Measurements from ENCODE around the gene TPH1. TPM values are rescaled to one million over a fixed set of nuclear protein-coding genes. Genes with fewer than 3 reads are reported as not detected.

Gene TPH1
- total RNA-seq, 4 donors from 2014 or later: under 0.01 to 2.3 (median 1.3) TPM

DNA sequence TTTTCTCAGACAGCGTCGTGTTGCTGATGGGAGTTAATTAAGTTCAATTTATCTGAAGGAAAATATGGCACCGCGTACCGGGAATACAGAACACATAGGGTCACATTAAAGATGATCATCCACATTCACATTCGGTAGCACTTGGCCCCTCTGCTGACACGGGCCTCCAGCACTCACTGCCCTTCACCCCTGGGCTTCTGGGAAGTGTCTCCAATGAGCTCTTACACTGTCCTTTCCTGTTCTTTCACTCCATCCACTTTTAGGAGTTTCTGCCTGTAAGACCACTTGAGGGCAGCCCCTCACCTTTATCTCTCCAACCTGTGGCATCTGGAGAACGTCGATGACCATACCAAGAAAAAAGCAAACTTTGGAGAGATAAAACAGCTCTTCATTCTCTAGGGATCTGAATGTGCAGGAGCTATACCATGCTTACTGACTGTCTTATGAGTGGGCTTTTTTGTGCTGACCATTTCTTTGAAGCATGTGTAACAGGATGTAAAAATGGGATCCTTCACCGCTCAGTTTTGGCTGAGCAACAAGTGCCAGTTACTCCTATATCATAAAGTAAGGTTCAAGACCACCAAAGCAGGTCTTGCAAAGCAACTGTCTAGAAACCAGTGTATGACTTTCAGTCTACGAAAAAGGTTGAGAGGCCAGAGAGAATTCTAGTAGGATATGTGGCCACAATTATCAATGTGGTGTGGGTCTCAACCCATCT is 32.1 kb downstream of the TPH1 start:
- TF ChIP-seq, protein P1, sequence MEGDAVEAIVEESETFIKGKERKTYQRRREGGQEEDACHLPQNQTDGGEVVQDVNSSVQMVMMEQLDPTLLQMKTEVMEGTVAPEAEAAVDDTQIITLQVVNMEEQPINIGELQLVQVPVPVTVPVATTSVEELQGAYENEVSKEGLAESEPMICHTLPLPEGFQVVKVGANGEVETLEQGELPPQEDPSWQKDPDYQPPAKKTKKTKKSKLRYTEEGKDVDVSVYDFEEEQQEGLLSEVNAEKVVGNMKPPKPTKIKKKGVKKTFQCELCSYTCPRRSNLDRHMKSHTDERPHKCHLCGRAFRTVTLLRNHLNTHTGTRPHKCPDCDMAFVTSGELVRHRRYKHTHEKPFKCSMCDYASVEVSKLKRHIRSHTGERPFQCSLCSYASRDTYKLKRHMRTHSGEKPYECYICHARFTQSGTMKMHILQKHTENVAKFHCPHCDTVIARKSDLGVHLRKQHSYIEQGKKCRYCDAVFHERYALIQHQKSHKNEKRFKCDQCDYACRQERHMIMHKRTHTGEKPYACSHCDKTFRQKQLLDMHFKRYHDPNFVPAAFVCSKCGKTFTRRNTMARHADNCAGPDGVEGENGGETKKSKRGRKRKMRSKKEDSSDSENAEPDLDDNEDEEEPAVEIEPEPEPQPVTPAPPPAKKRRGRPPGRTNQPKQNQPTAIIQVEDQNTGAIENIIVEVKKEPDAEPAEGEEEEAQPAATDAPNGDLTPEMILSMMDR (IDR thresholded peaks at IDR 0.05): no peak
- no peak for TF ChIP-seq POLR2A (IDR thresholded peaks at IDR 0.05)
- H3K9me3 ChIP-seq: no peaks in the 10 kb centered on the region
- no peaks in the 10 kb centered on the region for H3K4me1 ChIP-seq
- H3K27ac ChIP-seq: peak overlapping the region; percentile 76 to 85
- no peaks in the 10 kb centered on the region for H3K36me3 ChIP-seq
- no peaks in the 10 kb centered on the region for H3K27me3 ChIP-seq
- no peak for DNase-seq
- intact Hi-C loops (cut with DNase I; ENCODE audit: low total_unique reads): no loop called here
- H3K4me3 ChIP-seq: peak overlapping the region; percentile 59 to 67

DNA sequence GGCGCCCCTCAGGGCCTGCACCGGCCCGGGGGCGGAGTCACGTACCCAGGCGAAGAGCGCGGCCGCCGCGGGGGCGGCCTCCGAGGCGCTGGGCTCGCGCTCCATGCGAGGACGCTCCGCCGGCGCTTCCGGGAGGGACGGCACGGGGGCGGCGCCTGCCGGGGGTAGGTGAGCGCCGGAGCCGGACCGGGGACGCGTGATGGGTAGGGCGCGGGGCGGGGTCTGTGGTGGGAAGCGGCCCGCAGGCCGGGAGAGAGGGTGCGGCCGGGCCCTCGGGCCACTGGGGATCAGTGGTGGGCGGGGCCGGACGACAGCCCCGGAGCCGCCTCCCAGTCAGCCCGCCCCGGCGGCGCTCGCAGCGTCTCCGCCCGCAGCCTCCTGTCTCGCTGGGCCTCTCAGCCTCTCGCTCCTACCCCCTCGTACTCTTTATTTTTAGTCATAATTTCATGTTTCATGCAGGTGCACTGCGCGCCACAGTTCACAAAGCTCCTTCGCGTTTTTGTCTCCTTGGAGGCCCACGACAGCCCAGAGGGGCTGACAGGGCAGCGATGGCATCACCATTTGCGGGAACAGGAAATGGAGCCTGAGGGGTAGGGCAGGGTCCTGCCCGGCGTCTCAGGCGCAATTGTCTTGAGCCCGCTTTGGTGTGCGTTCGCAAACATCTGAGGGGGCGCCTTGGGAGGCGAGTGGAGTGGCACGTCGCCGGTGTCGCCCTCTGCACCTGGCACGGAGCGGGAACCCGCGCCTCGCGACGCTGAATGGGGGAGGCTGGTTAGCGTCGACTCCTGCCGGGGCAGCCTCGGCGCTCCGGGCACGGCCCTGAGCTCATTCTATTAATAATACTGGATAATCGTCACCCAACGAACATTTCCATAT is 32.9 kb downstream of the TPH1 start, which contains the start of gene SERGEF:
Gene SERGEF, minus strand, starts transcription at position 142 of the 876 bp plus-strand sequence. Its CDS starts 37 bp downstream, at position 105.
- peak in 1 of 2 donors; percentile 64 for TF ChIP-seq POLR2A (IDR thresholded peaks at IDR 0.05)
- TF ChIP-seq, protein P1 (IDR thresholded peaks at IDR 0.05): peak in 3 of 4 experiments; percentile 27 to 61 (median 32)
- H3K4me1 ChIP-seq: no peaks in the 10 kb centered on the region
- peak within 1 kb of the TSS; percentile 59 to 67 for H3K4me3 ChIP-seq
- no peaks in the 10 kb centered on the region for H3K36me3 ChIP-seq
- no peaks in the 10 kb centered on the region for H3K27me3 ChIP-seq
- intact Hi-C loops (cut with DNase I; ENCODE audit: low total_unique reads): no loop called here
- H3K9me3 ChIP-seq: no peaks in the 10 kb centered on the region
- H3K27ac ChIP-seq: peak within 1 kb of the TSS; percentile 76 to 85
- DNase-seq: peak; percentile 89 to 92

DNA sequence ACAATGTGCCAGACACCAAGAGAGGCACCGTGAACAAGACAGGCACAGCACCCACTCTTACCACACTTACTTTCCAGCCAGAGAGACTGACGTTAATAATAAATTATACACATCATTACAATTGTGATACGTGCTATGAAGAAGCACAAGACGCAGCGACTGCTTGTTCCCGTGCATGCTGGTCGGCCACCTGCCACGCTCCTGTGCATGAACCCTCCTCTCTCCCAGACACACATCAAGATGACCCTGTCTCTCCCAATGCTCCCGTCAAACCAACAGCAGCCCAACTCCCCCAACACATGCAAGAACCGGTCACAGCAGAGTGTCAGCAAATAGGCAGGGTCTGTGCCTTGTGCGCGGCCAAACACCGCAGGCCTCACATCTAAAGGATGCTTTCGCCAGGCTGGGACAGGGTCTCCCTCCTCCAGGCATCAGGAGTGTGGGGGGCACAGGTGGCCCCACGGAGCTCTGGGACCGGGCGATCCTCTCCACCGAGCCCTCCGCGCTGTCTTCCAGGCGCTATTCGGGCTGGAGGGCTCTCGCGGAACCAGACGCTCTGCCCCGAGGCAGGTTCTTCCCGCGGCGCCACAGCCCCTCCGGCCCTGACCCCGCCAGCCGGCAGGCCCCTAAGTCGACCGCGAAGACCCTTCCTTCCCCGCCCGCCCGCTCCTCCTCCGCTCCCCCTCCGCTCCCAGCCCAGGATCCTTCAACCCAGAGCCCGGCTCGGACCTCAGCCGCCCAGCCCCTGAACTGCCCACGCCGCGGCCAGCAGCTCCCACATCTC is 33.8 kb downstream of the TPH1 start:
- no peak for TF ChIP-seq POLR2A (IDR thresholded peaks at IDR 0.05)
- TF ChIP-seq, protein P1 (IDR thresholded peaks at IDR 0.05): no peak

DNA sequence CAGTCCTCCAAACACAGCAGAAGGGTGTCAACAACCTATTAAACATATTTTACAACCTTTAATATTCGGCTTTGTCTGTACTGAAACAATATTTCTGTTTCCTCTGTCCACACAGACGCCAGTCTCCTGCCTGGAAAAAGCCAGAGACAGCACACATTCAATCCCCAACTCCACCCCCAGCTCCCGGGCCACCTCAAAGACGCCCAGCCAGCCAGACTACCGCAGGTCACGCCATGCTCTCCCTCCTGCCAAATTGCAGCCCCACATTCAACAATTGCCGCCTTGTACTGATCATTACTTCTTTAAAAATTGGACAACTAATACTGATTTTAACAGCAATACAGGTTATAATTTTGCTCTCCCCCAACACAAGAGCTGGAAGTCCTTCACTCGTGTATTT is 34.4 kb downstream of the TPH1 start:
- H3K4me1 ChIP-seq: no peaks in the 10 kb centered on the region
- no peaks in the 10 kb centered on the region for H3K9me3 ChIP-seq
- intact Hi-C loops (cut with DNase I; ENCODE audit: low total_unique reads): no loop called here
- H3K27ac ChIP-seq: peak overlapping the region in 1 of 2 donors; percentile 76
- no peak overlapping the region for H3K4me3 ChIP-seq
- H3K27me3 ChIP-seq: no peaks in the 10 kb centered on the region
- no peaks in the 10 kb centered on the region for H3K36me3 ChIP-seq
- DNase-seq: no peak
- TF ChIP-seq, protein P1 (IDR thresholded peaks at IDR 0.05): no peak
- no peak for TF ChIP-seq POLR2A (IDR thresholded peaks at IDR 0.05)

More for the DNA sequence above, 33.8 kb downstream of the TPH1 start:
- no peaks in the 10 kb centered on the region for H3K4me1 ChIP-seq
- peak in 1 of 2 donors; percentile 26 for DNase-seq
- H3K9me3 ChIP-seq: no peaks in the 10 kb centered on the region
- H3K36me3 ChIP-seq: no peaks in the 10 kb centered on the region
- intact Hi-C loops (cut with DNase I; ENCODE audit: low total_unique reads): no loop called here
- H3K4me3 ChIP-seq: peak overlapping the region; percentile 59 to 67
- H3K27me3 ChIP-seq: no peaks in the 10 kb centered on the region
- peak overlapping the region; percentile 76 to 85 for H3K27ac ChIP-seq
